H9 (cell line): ENCODE measurements around the gene PRTN3. TPM values are rescaled to one million over a fixed set of nuclear protein-coding genes. Genes with fewer than 3 reads are reported as not detected.
A peak's percentile ranks its signal among the peaks of the same experiment; 100 is the strongest.

Source experiments
- DNase-seq: peaks from one replicate; pipeline ENCODE4 v3.0.0-alpha.2; 2017
- H2AFZ ChIP-seq: one replicate; pipeline ENCODE4 v1.6.1; 2013; ENCODE audit warnings: mild to moderate bottlenecking, low read length, control low read depth, moderate library complexity
- H2AK5ac ChIP-seq: 2 replicates; pipeline ENCODE4 v1.6.1; 2013; ENCODE audit warnings: low read length, control low read depth, mixed read lengths; ENCODE audit not compliant: insufficient read length
- H2BK120ac ChIP-seq: one replicate; pipeline ENCODE4 v1.6.1; 2013; ENCODE audit warnings: low read depth, mild to moderate bottlenecking, low read length, control low read depth, inconsistent platforms; ENCODE audit not compliant: poor library complexity, severe bottlenecking
- H2BK12ac ChIP-seq: 2 replicates; pipeline ENCODE4 v1.6.1; 2013; ENCODE audit warnings: low read length, control low read depth, mixed read lengths, low read depth; ENCODE audit not compliant: insufficient read length
- H2BK15ac ChIP-seq: 2 replicates; pipeline ENCODE4 v1.6.1; 2013; ENCODE audit warnings: low read depth, low read length, control low read depth
- H2BK20ac ChIP-seq: one replicate; pipeline ENCODE4 v1.6.1; 2013; ENCODE audit warnings: low read depth, mild to moderate bottlenecking, low read length, control low read depth, inconsistent platforms; ENCODE audit not compliant: poor library complexity, severe bottlenecking
- H2BK5ac ChIP-seq: 2 replicates; pipeline ENCODE4 v1.6.1; 2013; ENCODE audit warnings: low read length, control low read depth, mixed read lengths; ENCODE audit not compliant: insufficient read length
- H3K14ac ChIP-seq: 2 replicates; pipeline ENCODE4 v1.6.1; 2013; ENCODE audit warnings: low read length, control low read depth; ENCODE audit not compliant: insufficient read depth
- H3K18ac ChIP-seq: 2 replicates; pipeline ENCODE4 v1.6.1; 2013; ENCODE audit warnings: low read depth, mild to moderate bottlenecking, mixed read lengths, low read length, control low read depth; ENCODE audit not compliant: insufficient read length
- H3K23ac ChIP-seq: 2 replicates; pipeline ENCODE4 v1.6.1; 2013; ENCODE audit warnings: low read length, control low read depth, mixed read lengths, low read depth; ENCODE audit not compliant: insufficient read length
- H3K23me2 ChIP-seq: 2 replicates; pipeline ENCODE4 v1.6.1; 2013; ENCODE audit warnings: low read depth, mild to moderate bottlenecking, mixed read lengths, low read length, control low read depth; ENCODE audit not compliant: insufficient read length, poor library complexity, severe bottlenecking
- H3K27ac ChIP-seq: 2 replicates; pipeline ENCODE4 v1.5.1; 2013; ENCODE audit warnings: low read length, control low read depth, mixed read lengths, low read depth; ENCODE audit not compliant: insufficient read length
- H3K27me3 ChIP-seq: 2 replicates; pipeline ENCODE4 v1.6.1; 2013; ENCODE audit warnings: low read length, control low read depth, inconsistent platforms; ENCODE audit not compliant: insufficient read depth
- H3K4ac ChIP-seq: 2 replicates; pipeline ENCODE4 v1.6.1; 2013; ENCODE audit warnings: low read depth, mild to moderate bottlenecking, control low read depth, inconsistent platforms, low read length, moderate library complexity
- H3K4me1 ChIP-seq: 2 replicates; pipeline ENCODE4 v1.6.1; 2013; ENCODE audit warnings: low read length, control low read depth, inconsistent platforms; ENCODE audit not compliant: insufficient read depth
- H3K4me2 ChIP-seq: 2 replicates; pipeline ENCODE4 v1.6.1; 2013; ENCODE audit warnings: low read length, control low read depth, mixed read lengths; ENCODE audit not compliant: insufficient read length, insufficient read depth
- H3K56ac ChIP-seq: 2 replicates; pipeline ENCODE4 v1.6.1; 2013; ENCODE audit warnings: low read depth, mild to moderate bottlenecking, mixed read lengths, low read length, control low read depth; ENCODE audit not compliant: insufficient read length
- H3K79me1 ChIP-seq: 2 replicates; pipeline ENCODE4 v1.6.1; 2013; ENCODE audit warnings: low read depth, mild to moderate bottlenecking, moderate library complexity, low read length, control low read depth, inconsistent platforms; ENCODE audit not compliant: insufficient read depth, poor library complexity, severe bottlenecking
- H3K79me2 ChIP-seq: 2 replicates; pipeline ENCODE4 v1.6.1; 2013; ENCODE audit warnings: low read length, control low read depth, inconsistent platforms; ENCODE audit not compliant: insufficient read depth
- H3K9ac ChIP-seq: 2 replicates; pipeline ENCODE4 v1.6.1; 2013; ENCODE audit warnings: low read length, control low read depth, mixed read lengths; ENCODE audit not compliant: insufficient read length; ENCODE audit errors: extremely low read depth
- H3K9me3 ChIP-seq: one replicate; pipeline ENCODE4 v1.6.1; 2013; ENCODE audit warnings: low read depth, low read length, inconsistent platforms; ENCODE audit not compliant: control insufficient read depth
- H3T11ph ChIP-seq: one replicate; pipeline ENCODE4 v1.6.1; 2013; ENCODE audit warnings: mild to moderate bottlenecking, low read length, control low read depth, inconsistent platforms
- H4K20me1 ChIP-seq: one replicate; pipeline ENCODE4 v1.6.1; 2013; ENCODE audit not compliant: control insufficient read depth, insufficient read length, insufficient read depth
- H4K5ac ChIP-seq: 2 replicates; pipeline ENCODE4 v1.6.1; 2013; ENCODE audit warnings: low read depth, mild to moderate bottlenecking, mixed read lengths, low read length, control low read depth; ENCODE audit not compliant: insufficient read length
- H4K8ac ChIP-seq: replicated peaks from 2 replicates; pipeline ENCODE4 v1.6.1; 2013; ENCODE audit warnings: low read length, control low read depth, mixed read lengths, low read depth; ENCODE audit not compliant: insufficient read length
- H4K91ac ChIP-seq: 2 replicates; pipeline ENCODE4 v1.6.1; 2013; ENCODE audit warnings: low read depth, mild to moderate bottlenecking, moderate library complexity, mixed read lengths, low read length, control low read depth; ENCODE audit not compliant: insufficient read length
- H3K27ac Mint-ChIP-seq, 3 experiments: 2 replicates in 2 of 3; 3 replicates in 1 of 3; pipeline ENCODE4 v1.8.0; 2020 to 2021; ENCODE audit warnings: mixed read lengths in 3 of 3, mild to moderate bottlenecking in 1 of 3, moderate library complexity in 1 of 3
- H3K27me3 Mint-ChIP-seq: 2 replicates; pipeline ENCODE4 v1.8.0; 2021; ENCODE audit warnings: low read depth, mild to moderate bottlenecking, moderate library complexity, mixed read lengths
- H3K36me3 Mint-ChIP-seq, 3 experiments: 2 replicates in 2 of 3; 3 replicates in 1 of 3; pipeline ENCODE4 v1.8.0; 2020 to 2021; ENCODE audit warnings: low read depth in 3 of 3, mixed read lengths in 3 of 3; ENCODE audit not compliant: insufficient read depth in 1 of 3
- H3K4me1 Mint-ChIP-seq, 2 experiments: 2 replicates each; pipeline ENCODE4 v1.8.0; 2020; ENCODE audit warnings: mixed read lengths in 2 of 2
- H3K4me3 Mint-ChIP-seq, 2 experiments: 2 replicates in 1 of 2; 3 replicates in 1 of 2; pipeline ENCODE4 v1.8.0; 2020 to 2021; ENCODE audit warnings: mild to moderate bottlenecking in 2 of 2, mixed read lengths in 2 of 2, moderate library complexity in 1 of 2
- H3K9me3 Mint-ChIP-seq, 2 experiments: 2 replicates in 1 of 2; 3 replicates in 1 of 2; pipeline ENCODE4 v1.8.0; 2020; ENCODE audit warnings: mild to moderate bottlenecking in 2 of 2, mixed read lengths in 2 of 2, moderate library complexity in 1 of 2
- CTCF ChIP-seq: fragments of 200-600 bp; sonication (generic); conservative IDR thresholded peaks from 3 replicates; pipeline ENCODE4 v1.8.0; 2021; ENCODE audit warnings: antibody characterized with exemption, mild to moderate bottlenecking
- whole genome bisulfite sequencing: extraction: QIAGEN DNeasy Blood & Tissue Kit; methylation state at CpG from one replicate; pipeline ENCODE4 v1.1.7; 2013; ENCODE audit warnings: missing lambda C conversion rate, low lambda C conversion rate, mixed read lengths; ENCODE audit not compliant: insufficient read length; ENCODE audit errors: extremely low coverage; 5-methylcytosine and 5-hydroxymethylcytosine counted together
- total RNA-seq: library from RNA; stranded (reverse); gene quantifications from 2 replicates; pipeline ENCODE4 v1.2.1, GENCODE V29; 2021

Gene PRTN3
- total RNA-seq, 1 experiment from 2014 or later = 0.31 TPM

GRCh38 chr19:792306-792885 lies 48.4 kb upstream of the PRTN3 start:
- H3K9me3 ChIP-seq = no peaks in the 10 kb centered on the region

More at GRCh38 chr19:792306-792885, 48.4 kb upstream of the PRTN3 start:
- Histone ChIP-seq H3K79me1 (no peaks in the 10 kb centered on the region), H3K56ac (no peak overlapping the region), H3K14ac (no peak overlapping the region), H3K79me2 (no peaks in the 10 kb centered on the region), H2BK12ac (no peak overlapping the region), H2AFZ (no peak overlapping the region), H3K27ac (no peak overlapping the region), H3K18ac (no peak overlapping the region), H3K9ac (no peak overlapping the region), H2BK15ac (no peak overlapping the region), H3K27me3 (no peaks in the 10 kb centered on the region), H3K4ac (no peak overlapping the region), H4K8ac (no peak overlapping the region), H2AK5ac (no peak overlapping the region), H3K4me2 (no peak overlapping the region), H3K23ac (no peak overlapping the region), H3K4me1 (no peaks in the 10 kb centered on the region; the same call in 1 of the 2 replicates), H2BK20ac (no peak overlapping the region), H4K91ac (no peak overlapping the region), H3K23me2 (no peaks in the 10 kb centered on the region), H2BK5ac (no peak overlapping the region), H4K5ac (no peak overlapping the region), H3T11ph (no peak overlapping the region), H4K20me1 (no peaks in the 10 kb centered on the region), H2BK120ac (no peak overlapping the region)
- H3K4me3 Mint-ChIP-seq = no peak overlapping the region
- WGBS = no CpG with 5 or more reads among the region's 16 CpGs
- no peaks in the 10 kb centered on the region for H3K36me3 Mint-ChIP-seq
- peaks cover 23 to 36% of the 10 kb centered on the region in 2 experiments for H3K4me1 Mint-ChIP-seq
- no peak for TF ChIP-seq CTCF
- peak overlapping the region in 1 of 3 experiments; percentile 44; a peak in 1 of 7 replicates for H3K27ac Mint-ChIP-seq
- no peaks in the 10 kb centered on the region; a peak in 1 of 5 replicates for H3K9me3 Mint-ChIP-seq
- peak; percentile 41 for DNase-seq
- no peaks in the 10 kb centered on the region for H3K27me3 Mint-ChIP-seq
